GM23338 (cell line): Measurements from ENCODE around the gene LRMDA. TPM values are rescaled to one million over a fixed set of nuclear protein-coding genes. Genes with fewer than 3 reads are reported as not detected.

Experiments
- ATAC-seq: fragments of 200-7000 bp; cut with Tn5 transposase; 3 replicates; pipeline ENCODE4 v1.9.1; 2020
- DNase-seq: peaks from one replicate; pipeline ENCODE4 v3.0.0-alpha.2; 2015; ENCODE audit warnings: low spot score
- H2AFZ ChIP-seq: fragments of 200-600 bp; sonication (generic); 2 replicates; pipeline ENCODE4 v1.8.0; 2016; ENCODE audit warnings: antibody characterized with exemption, mild to moderate bottlenecking, moderate library complexity
- H3F3A ChIP-seq: fragments of 200-600 bp; sonication (generic); replicated peaks from 2 replicates; pipeline ENCODE4 v1.8.0; 2017; ENCODE audit warnings: antibody characterized with exemption, mixed run types, low read depth
- H3K27ac ChIP-seq: fragments of 200-600 bp; sonication (generic); 2 replicates; pipeline ENCODE4 v1.6.1; 2016; ENCODE audit warnings: low read depth
- H3K27me3 ChIP-seq: fragments of 200-600 bp; sonication (generic); 2 replicates; pipeline ENCODE4 v1.8.0; 2016; ENCODE audit warnings: mild to moderate bottlenecking, mixed run types, moderate library complexity; ENCODE audit not compliant: insufficient read depth
- H3K36me3 ChIP-seq: fragments of 200-600 bp; sonication (generic); 2 replicates; pipeline ENCODE4 v1.8.0; 2016; ENCODE audit warnings: mild to moderate bottlenecking; ENCODE audit not compliant: insufficient read depth
- H3K4me1 ChIP-seq: fragments of 200-600 bp; sonication (generic); 2 replicates; pipeline ENCODE4 v1.8.0; 2016; ENCODE audit warnings: mild to moderate bottlenecking, moderate library complexity; ENCODE audit not compliant: insufficient read depth
- H3K4me2 ChIP-seq: fragments of 200-600 bp; sonication (generic); 2 replicates; pipeline ENCODE4 v1.7.1; 2017; ENCODE audit warnings: mixed run types
- H3K4me3 ChIP-seq: fragments of 200-600 bp; sonication (generic); 2 replicates; pipeline ENCODE4 v1.6.1; 2016; ENCODE audit warnings: mixed run types
- H3K79me2 ChIP-seq: fragments of 200-600 bp; sonication (generic); replicated peaks from 2 replicates; pipeline ENCODE4 v1.8.0; 2017; ENCODE audit warnings: mild to moderate bottlenecking; ENCODE audit not compliant: insufficient read depth
- H3K9me2 ChIP-seq: fragments of 200-600 bp; sonication (generic); 2 replicates; pipeline ENCODE4 v1.8.0; 2017; ENCODE audit not compliant: insufficient read depth
- H4K20me1 ChIP-seq: fragments of 200-600 bp; sonication (generic); replicated peaks from 2 replicates; pipeline ENCODE4 v1.8.0; 2017; ENCODE audit warnings: mild to moderate bottlenecking; ENCODE audit not compliant: insufficient read depth
- H3K27ac Mint-ChIP-seq: 2 replicates; pipeline ENCODE4 v1.8.0; 2020; ENCODE audit warnings: inconsistent platforms, mild to moderate bottlenecking, moderate library complexity, mixed read lengths
- H3K27me3 Mint-ChIP-seq: 3 replicates; pipeline ENCODE4 v1.8.0; 2022; ENCODE audit warnings: low read depth, mild to moderate bottlenecking, moderate library complexity, mixed read lengths, inconsistent platforms; ENCODE audit not compliant: insufficient read depth, poor library complexity
- H3K36me3 Mint-ChIP-seq: 3 replicates; pipeline ENCODE4 v1.8.0; 2021; ENCODE audit warnings: low read depth, mild to moderate bottlenecking, inconsistent platforms, moderate library complexity, mixed read lengths
- H3K4me1 Mint-ChIP-seq: 3 replicates; pipeline ENCODE4 v1.8.0; 2020; ENCODE audit warnings: mild to moderate bottlenecking, inconsistent platforms, mixed read lengths
- H3K4me3 Mint-ChIP-seq: 3 replicates; pipeline ENCODE4 v1.8.0; 2021; ENCODE audit warnings: moderate library complexity, mild to moderate bottlenecking, inconsistent platforms, mixed read lengths
- H3K9me3 Mint-ChIP-seq: 3 replicates; pipeline ENCODE4 v1.8.0; 2020; ENCODE audit warnings: moderate library complexity, mild to moderate bottlenecking, inconsistent platforms, mixed read lengths
- EZH2 ChIP-seq: fragments of 200-600 bp; sonication (generic); IDR thresholded peaks from one replicate; pipeline ENCODE4 v1.8.0; 2017; ENCODE audit warnings: antibody characterized with exemption, mild to moderate bottlenecking, low read depth; ENCODE audit not compliant: unreplicated experiment
- EZH2phosphoT487 ChIP-seq: fragments of 200-600 bp; sonication (generic); IDR thresholded peaks from one replicate; pipeline ENCODE4 v1.8.1; 2018; ENCODE audit warnings: antibody characterized with exemption; ENCODE audit not compliant: unreplicated experiment
- STAT1 ChIP-seq: IDR thresholded peaks from one replicate; pipeline ENCODE4 v1.6.1; 2016; ENCODE audit warnings: antibody characterized with exemption; ENCODE audit not compliant: unreplicated experiment
- ZNF331 ChIP-seq: fragments of 250-450 bp; sonication (Bioruptor Pico); IDR thresholded peaks from 2 replicates; pipeline ENCODE4 v1.5.0; 2020; ENCODE audit warnings: low read depth, mild to moderate bottlenecking, moderate library complexity
- ZNF462 ChIP-seq: fragments of 250-450 bp; sonication (Bioruptor Pico); IDR thresholded peaks from 2 replicates; pipeline ENCODE4 v1.5.0; 2020; ENCODE audit warnings: mild to moderate bottlenecking, moderate library complexity
- polyA plus RNA-seq: library from polyadenylated mRNA; unstranded; fragments of >200 nt; fragmentation: Nextera tagmentation; extraction: Ambion mirVana; gene quantifications from 2 replicates; pipeline ENCODE4 v1.2.1, GENCODE V29; 2016
- total RNA-seq: library from RNA; depleted of rRNA; stranded (reverse); fragments of >200 nt; shearing (Covaris generic); gene quantifications from 2 replicates; pipeline ENCODE4 v1.2.3, GENCODE V29; 2014
- TF ChIP-seq, protein P1 (sequence below), 2 experiments: fragments of 200-600 bp in 1 of 2; sonication (generic) in 1 of 2; conservative IDR thresholded peaks; 2 replicates each; pipeline versions ENCODE4 v1.5.1 to v1.6.1; 2016 to 2017; ENCODE audit warnings: antibody characterized with exemption in 2 of 2, low read depth in 2 of 2, mild to moderate bottlenecking in 2 of 2, moderate library complexity in 1 of 2

Gene LRMDA
- total and polyA plus RNA-seq, 2 experiments from 2014 or later: 0.90 to 1.8 TPM

- TF ChIP-seq EZH2phosphoT487 (no peak), STAT1 (no peak), ZNF462 (no peak), EZH2 (no peak)
These were observed 771.4 kb downstream of the LRMDA start (continued) for GRCh38 chr10:76202777-76203176.

DNA sequence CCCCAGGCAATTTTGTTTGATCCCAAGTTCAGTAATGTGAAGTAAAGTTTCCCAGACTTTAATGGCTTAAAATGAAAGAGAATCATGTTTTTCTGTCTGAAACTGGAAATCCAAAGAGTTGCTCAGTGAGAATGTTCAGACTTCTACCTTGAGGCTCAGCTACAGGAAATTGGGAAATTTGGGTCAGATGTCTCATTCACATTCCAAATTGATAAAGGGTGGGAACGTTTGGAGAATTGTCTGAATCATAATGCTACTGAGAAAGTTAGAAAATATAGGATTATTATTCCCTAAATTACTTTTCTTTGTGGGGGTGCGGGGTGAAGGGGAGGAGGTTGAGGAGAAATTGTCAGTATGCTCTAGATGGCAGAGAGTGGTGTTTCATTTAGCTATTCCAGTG is 773.9 kb downstream of the LRMDA start:
- no peaks in the 10 kb centered on the region for H3F3A ChIP-seq
- peaks cover 7% of the 10 kb centered on the region; the same call in 2 of the 3 replicates for H3K36me3 Mint-ChIP-seq
- ATAC-seq (no peak), DNase-seq (no peak)
- no peak overlapping the region for H3K4me3 ChIP-seq
- H3K4me1 Mint-ChIP-seq: peaks cover 21% of the 10 kb centered on the region
- no peak overlapping the region for H3K4me3 Mint-ChIP-seq
- peaks cover 9% of the 10 kb centered on the region; the same call in 1 of the 2 replicates for H3K9me2 ChIP-seq
- no peaks in the 10 kb centered on the region for H3K27me3 Mint-ChIP-seq
- no peak overlapping the region for H3K4me2 ChIP-seq
- H3K9me3 Mint-ChIP-seq: peaks cover 2% of the 10 kb centered on the region
- H3K27ac ChIP-seq: no peak overlapping the region
- no peaks in the 10 kb centered on the region for H3K27me3 ChIP-seq
- H2AFZ ChIP-seq: no peak overlapping the region
- no peaks in the 10 kb centered on the region for H4K20me1 ChIP-seq
- H3K4me1 ChIP-seq: no peaks in the 10 kb centered on the region; the same call in 1 of the 2 replicates
- no peak overlapping the region for H3K27ac Mint-ChIP-seq
- H3K36me3 ChIP-seq: no peaks in the 10 kb centered on the region
- H3K79me2 ChIP-seq: no peaks in the 10 kb centered on the region
- TF ChIP-seq EZH2phosphoT487 (no peak), ZNF331 (CRISPR knock-in tag) (no peak), ZNF462 (no peak), STAT1 (no peak)
- TF ChIP-seq, protein P1, sequence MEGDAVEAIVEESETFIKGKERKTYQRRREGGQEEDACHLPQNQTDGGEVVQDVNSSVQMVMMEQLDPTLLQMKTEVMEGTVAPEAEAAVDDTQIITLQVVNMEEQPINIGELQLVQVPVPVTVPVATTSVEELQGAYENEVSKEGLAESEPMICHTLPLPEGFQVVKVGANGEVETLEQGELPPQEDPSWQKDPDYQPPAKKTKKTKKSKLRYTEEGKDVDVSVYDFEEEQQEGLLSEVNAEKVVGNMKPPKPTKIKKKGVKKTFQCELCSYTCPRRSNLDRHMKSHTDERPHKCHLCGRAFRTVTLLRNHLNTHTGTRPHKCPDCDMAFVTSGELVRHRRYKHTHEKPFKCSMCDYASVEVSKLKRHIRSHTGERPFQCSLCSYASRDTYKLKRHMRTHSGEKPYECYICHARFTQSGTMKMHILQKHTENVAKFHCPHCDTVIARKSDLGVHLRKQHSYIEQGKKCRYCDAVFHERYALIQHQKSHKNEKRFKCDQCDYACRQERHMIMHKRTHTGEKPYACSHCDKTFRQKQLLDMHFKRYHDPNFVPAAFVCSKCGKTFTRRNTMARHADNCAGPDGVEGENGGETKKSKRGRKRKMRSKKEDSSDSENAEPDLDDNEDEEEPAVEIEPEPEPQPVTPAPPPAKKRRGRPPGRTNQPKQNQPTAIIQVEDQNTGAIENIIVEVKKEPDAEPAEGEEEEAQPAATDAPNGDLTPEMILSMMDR (conservative IDR thresholded peaks at IDR 0.05; ENCODE audit: low read depth in 2 of 2): no peak
